NCI-H1417 treated with DMSO at 0.1 percent for 48 hours (cell line): ENCODE data around the gene MRPL30.
"Not testable (repeated sequence)": the region's sequence is repeated elsewhere in the genome, so short reads cannot be mapped to it uniquely, and the experiment has no call there.

ENCODE experiments used
- DNase-seq: peaks from one replicate; lab custom pipeline; 2025; lab: John Stamatoyannopoulos, UW

Gene MRPL30

DNA sequence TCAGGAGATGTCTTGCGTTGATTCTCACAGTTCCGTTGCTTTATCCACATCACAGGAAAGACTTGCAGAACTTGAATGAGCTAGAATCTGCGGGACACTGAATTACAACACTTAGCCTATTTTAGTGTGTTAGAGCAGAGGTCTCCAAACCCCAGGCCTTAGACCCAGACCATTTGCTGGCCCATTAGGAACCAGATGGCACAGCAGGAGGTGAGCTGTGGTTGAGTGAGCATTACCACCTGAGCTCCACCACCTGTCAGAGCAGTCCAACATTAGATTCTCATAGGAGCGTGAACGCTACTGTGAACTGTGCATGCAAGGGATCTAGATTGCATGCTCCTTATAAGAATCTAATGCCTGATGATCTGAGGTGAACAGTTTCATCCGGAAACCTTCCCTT lies 3.8 kb downstream of the MRPL30 start:
- DNase-seq = no peak

GRCh38 chr2:99187011-99187410 lies 6.0 kb downstream of the MRPL30 start:
- no peak for DNase-seq

DNA sequence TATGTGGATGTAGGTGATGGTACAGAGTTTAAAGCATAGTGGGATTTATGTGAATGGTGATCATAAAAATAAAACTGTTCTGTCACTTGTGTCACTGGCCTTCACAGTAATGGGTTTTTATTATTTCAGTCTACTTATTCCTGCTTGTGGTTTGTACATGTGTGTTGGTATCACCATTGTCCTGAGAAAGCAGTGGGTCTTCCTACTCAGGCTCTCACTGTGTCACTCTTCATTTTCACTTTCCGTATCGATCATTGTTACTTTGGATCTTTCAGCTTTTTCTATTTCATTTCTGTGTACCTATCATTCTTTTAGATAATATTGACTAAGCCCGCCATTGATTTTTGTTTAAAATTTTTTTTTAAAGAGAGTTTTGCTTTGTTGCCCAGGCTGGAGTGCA lies 7.4 kb downstream of the MRPL30 start:
- DNase-seq = no peak

GRCh38 chr2:99190548-99190947 lies 9.6 kb downstream of the MRPL30 start:
- no peak for DNase-seq

- not testable (repeated sequence) for DNase-seq
Measured at GRCh38 chr2:99192364-99192763, 11.4 kb downstream of the MRPL30 start.

DNA sequence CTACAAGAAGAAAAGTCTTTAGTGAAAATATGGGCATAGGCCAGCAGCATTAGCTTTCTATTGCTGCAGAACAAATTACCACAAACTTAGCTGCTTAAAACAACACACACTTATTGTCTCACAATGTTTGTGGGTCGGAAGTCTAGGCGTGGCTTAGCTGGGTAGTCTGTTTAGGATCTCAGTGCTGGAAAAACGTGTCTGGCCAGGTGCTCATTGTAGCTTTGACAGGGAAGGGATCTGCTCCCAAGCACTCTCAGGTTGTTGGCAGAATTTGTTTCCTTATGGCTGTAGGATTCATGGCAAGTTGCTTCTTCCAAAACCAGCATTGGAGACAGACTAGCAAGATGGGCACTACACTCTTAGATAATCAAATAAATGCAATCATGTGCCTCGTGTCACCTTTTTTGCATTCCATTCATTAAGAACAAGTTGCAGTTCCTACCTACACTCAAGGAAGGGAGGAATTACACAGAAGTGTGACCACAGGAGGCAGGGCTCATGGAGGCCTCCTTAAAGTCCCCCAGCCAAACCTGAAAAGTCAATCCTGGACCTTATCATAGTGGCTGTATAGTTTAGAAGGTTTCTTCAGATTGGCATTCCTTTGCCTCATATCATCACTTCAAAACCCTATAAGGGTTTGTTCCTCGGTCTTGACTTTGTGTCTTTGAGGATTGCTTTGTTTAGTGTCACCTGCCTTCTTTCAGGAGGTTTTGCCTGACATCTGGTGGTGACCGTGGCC lies 17.3 kb downstream of the MRPL30 start:
- no peak for DNase-seq

DNA sequence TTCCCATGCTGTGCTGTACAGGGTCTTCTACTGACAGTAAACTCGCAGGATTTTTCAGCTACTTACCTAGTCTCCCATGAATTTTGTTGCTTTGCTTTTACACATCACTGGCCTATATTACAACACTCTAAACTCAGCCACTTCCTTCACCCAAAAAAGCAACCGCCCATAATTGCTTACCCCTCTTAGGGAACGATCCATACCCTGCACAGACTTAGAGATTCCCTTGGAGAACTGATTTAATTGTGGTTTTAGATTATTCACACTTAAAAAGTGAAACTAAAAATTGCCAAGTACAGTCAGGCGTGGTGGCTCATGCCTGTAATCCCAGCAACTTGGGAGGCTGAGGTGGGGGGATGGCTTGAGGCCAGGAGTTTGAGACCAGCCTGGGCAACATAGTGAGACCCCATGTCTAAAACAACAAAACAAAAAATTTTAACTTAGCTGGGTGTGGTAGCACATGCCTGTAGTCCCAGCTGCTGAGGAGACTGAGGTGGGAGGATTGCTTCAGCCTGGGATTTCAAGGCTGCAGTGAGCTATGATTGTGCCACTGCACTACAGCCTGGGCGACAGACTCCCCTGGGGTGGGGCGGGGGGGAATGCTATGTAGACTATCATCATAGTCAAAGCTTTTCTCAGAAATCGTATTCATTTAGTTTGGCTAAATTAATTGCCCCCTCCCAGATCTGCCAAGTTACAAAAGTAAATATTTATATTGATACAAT lies 19.3 kb downstream of the MRPL30 start:
- DNase-seq = no peak

- no peak for DNase-seq
Measured at GRCh38 chr2:99201959-99202678, 21.1 kb downstream of the MRPL30 start.

DNA sequence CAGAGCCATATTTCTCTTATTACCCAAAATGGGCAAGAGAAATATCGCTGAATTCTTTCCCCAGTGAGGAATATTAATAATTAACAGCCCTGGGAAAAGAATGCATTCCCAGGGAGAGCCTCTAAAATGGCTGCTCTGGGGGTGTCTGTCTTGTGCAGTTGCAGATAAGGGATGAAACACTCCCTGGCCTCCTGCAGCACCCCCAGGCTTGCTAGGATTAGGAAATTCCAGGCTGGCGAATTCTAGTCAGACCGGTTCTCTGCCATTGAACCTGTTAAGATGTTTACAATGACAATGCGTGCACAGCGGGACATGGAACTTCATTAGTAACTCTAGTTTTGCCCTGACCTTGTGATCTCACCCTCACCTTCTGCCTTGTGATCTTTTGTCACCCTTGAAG lies 24.5 kb downstream of the MRPL30 start:
- DNase-seq = no peak

- no peak for DNase-seq
Measured at GRCh38 chr2:99216096-99216495, 35.1 kb downstream of the MRPL30 start.

- no peak for DNase-seq
Measured at GRCh38 chr2:99217929-99218501, 37.0 kb downstream of the MRPL30 start.

GRCh38 chr2:99233177-99233576 lies 52.2 kb downstream of the MRPL30 start:
- not testable (repeated sequence) for DNase-seq

GRCh38 chr2:99238599-99238998 lies 57.6 kb downstream of the MRPL30 start:
- DNase-seq = no peak

GRCh38 chr2:99240431-99240830 lies 59.4 kb downstream of the MRPL30 start:
- DNase-seq = no peak

- no peak for DNase-seq
Measured at GRCh38 chr2:99242151-99242550, 61.2 kb downstream of the MRPL30 start.
